Measurements from ENCODE around the gene HOXB9. TPM values are rescaled to one million over a fixed set of nuclear protein-coding genes. Genes with fewer than 3 reads are reported as not detected.

HOXB9 gene
- total and polyA plus RNA-seq, 10 of the 15 experiments (the other 5 are each of a cell fraction or from before 2014, with no cell fraction given), result 0.01 to 0.49 (median 0.09) TPM; not detected in 5

GRCh38 chr17:48589060-48589830 lies 36.9 kb downstream of the HOXB9 start:
- peaks cover 0 to 8% of the 10 kb centered on the region in 2 experiments; a peak in 3 of 4 replicates for H3K27me3 ChIP-seq (replicated peaks in 1 of 2; ENCODE audit: control insufficient read depth in 2 of 2, insufficient read depth in 2 of 2, low read length in 1 of 2)
- H3K9ac ChIP-seq (ENCODE audit: control insufficient read depth, insufficient read depth, low read length), result no peak overlapping the region
- in situ Hi-C loops (cut with MboI), result no loop called here
- FAIRE-seq, result no peak
- TF ChIP-seq BHLHE40 (IDR thresholded peaks at IDR 0.05; ENCODE audit: borderline replicate concordance in 1 of 2, low read depth in 2 of 2, low read length in 1 of 2), result no peak
- no peak for TF ChIP-seq CBX5 (IDR thresholded peaks at IDR 0.05; ENCODE audit: low read depth)
- no peak for TF ChIP-seq CHD4 (IDR thresholded peaks at IDR 0.05)
- no peak for TF ChIP-seq ZNF217 (IDR thresholded peaks at IDR 0.05)
- TF ChIP-seq RUNX3 (IDR thresholded peaks at IDR 0.05; ENCODE audit: low read length), result no peak
- no peak for TF ChIP-seq HDAC6 (IDR thresholded peaks at IDR 0.05; ENCODE audit: unreplicated experiment)
- no peak for TF ChIP-seq ATF2 (IDR thresholded peaks at IDR 0.05; ENCODE audit: low read length)
- TF ChIP-seq POLR2AphosphoS2 (IDR thresholded peaks at IDR 0.05; ENCODE audit: low read depth, low read length), result no peak
- no peak for TF ChIP-seq NR2F1 (conservative IDR thresholded peaks at IDR 0.05)
- no peak for TF ChIP-seq POLR2A (IDR thresholded peaks at IDR 0.05; ENCODE audit: low read depth, low read length)
- no peak for TF ChIP-seq IKZF2 (IDR thresholded peaks at IDR 0.05)
- no peak for TF ChIP-seq EZH2 (IDR thresholded peaks at IDR 0.05; ENCODE audit: borderline replicate concordance, control insufficient read depth, low read depth, low read length)
- no peak for TF ChIP-seq ZBTB4 (CRISPR knock-in tag; IDR thresholded peaks at IDR 0.05)
- no peaks in the 10 kb centered on the region for H4K20me1 ChIP-seq (ENCODE audit: control insufficient read depth, insufficient read depth)
- no peak for DNase-seq (ENCODE audit: low read depth, low spot score)
- no peaks in the 10 kb centered on the region for H3K36me3 ChIP-seq (ENCODE audit: control insufficient read depth in 2 of 2, insufficient read depth in 2 of 2, low read length in 1 of 2)
- H3K4me2 ChIP-seq (ENCODE audit: control insufficient read depth, insufficient read depth), result no peak overlapping the region
- ChIA-PET CTCF (interaction anchor here (0.7 to 3.3 kb wide), 12 partner anchors 12 to 540 kb away, joined by 3 to 22 read pairs (median 4); no protein-coding TSS in a partner anchor), RAD21 (ENCODE audit: unreplicated experiment) (interaction anchor here (0.9 to 2.6 kb wide), 10 partner anchors 24 to 509 kb away, joined by 3 to 13 read pairs (median 6); no protein-coding TSS in a partner anchor), SMC1A (ENCODE audit: uncharacterized antibody, unreplicated experiment) (interaction anchor here (0.6 to 3.0 kb wide), 11 partner anchors 10 to 517 kb away, joined by 3 to 23 read pairs (median 4); no protein-coding TSS in a partner anchor), POLR2A (interaction anchor here (0.6 kb wide), 3 partner anchors 502 to 752 kb away, joined by 3 to 6 read pairs (median 3); no protein-coding TSS in a partner anchor)
- no peak overlapping the region for H2AFZ ChIP-seq (ENCODE audit: control insufficient read depth, low read depth, low read length)
- H3K27ac ChIP-seq (ENCODE audit: control insufficient read depth, insufficient read depth), result no peak overlapping the region
- 32% methylated on average over 10 of the region's 10 CpGs for WGBS (ENCODE audit: insufficient coverage, insufficient replicate concordance, low lambda C conversion rate, missing lambda C conversion rate)
- no peaks in the 10 kb centered on the region for H3K9me3 ChIP-seq (replicated peaks; ENCODE audit: control insufficient read depth, insufficient read depth, low read length)
- no peak for ATAC-seq
- no peaks in the 10 kb centered on the region for H3K4me1 ChIP-seq (ENCODE audit: control insufficient read depth, insufficient read depth, low read length)
- intact Hi-C loops (cut with micrococcal nuclease; ENCODE audit: unreplicated experiment), result no loop called here
- no peak overlapping the region for H3K4me3 ChIP-seq
- no peaks in the 10 kb centered on the region for H3K79me2 ChIP-seq (ENCODE audit: control insufficient read depth, insufficient read depth, low read length)
- no TSS peak for BruUV-seq (replicated peaks)
